ENCODE data around the gene KLHL2.

Gene KLHL2

GRCh38 chr4:165293061-165293460 lies 85.7 kb downstream of the KLHL2 start:
- no peak for DNase-seq (ENCODE audit: low read depth)

DNA sequence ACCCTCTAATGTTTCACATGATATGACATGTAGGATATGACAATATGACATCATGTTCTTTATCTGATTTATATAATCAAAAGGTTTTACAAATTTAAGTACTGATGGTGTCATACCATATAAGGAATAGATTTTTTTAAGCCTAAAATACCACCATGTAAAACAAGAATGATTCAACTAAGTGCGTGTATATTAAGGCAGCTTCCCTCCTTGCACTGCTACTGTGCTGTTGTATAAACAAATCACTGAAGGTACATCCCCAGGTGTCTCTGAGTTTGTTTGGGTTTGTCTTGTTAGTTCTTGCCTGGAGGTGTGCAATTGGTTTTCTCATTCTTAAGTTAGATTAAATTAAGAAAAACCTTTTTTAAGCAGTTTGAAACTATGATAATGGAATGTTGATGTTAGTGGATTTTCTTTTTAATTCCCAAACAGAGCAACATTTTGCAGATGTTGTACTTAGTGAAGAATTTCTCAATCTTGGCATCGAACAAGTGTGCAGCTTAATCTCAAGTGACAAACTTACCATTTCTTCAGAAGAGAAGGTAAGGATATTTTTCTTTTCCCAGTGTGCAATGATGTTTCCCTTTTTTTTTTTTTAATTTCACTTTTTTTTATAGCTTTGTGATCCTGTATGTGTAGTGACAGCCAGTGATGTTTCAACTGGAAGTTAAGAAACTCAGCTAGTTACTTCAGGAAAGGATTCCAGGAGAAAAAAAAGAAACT lies 86.7 kb downstream of the KLHL2 start:
- no peak for DNase-seq (ENCODE audit: low read depth)

DNA sequence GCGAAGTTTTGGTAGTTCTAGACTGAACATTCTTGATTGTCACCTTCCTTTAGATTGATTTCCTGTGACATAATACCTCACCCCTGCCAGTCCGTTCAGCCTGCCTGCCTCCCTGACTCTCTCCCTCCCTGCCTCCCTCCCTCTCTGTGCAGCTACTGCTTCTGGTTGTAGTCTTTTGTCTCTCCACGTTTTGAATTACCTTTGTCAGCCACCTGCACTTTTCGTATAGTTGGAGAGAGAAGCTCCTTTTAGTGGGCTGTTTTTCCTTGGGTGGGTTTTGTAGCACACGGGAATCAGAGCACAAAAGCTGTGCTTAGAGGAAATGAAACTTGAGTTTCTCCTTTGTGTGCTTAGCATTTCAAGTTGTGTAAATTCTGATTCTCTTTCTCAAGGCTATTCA lies 87.5 kb downstream of the KLHL2 start:
- no peak for DNase-seq (ENCODE audit: low read depth)

GRCh38 chr4:165297626-165298025 lies 90.3 kb downstream of the KLHL2 start:
- no peak for DNase-seq (ENCODE audit: low read depth)

- DNase-seq (ENCODE audit: low read depth), result no peak
Observed at GRCh38 chr4:165299399-165300060, 92.2 kb downstream of the KLHL2 start.

DNA sequence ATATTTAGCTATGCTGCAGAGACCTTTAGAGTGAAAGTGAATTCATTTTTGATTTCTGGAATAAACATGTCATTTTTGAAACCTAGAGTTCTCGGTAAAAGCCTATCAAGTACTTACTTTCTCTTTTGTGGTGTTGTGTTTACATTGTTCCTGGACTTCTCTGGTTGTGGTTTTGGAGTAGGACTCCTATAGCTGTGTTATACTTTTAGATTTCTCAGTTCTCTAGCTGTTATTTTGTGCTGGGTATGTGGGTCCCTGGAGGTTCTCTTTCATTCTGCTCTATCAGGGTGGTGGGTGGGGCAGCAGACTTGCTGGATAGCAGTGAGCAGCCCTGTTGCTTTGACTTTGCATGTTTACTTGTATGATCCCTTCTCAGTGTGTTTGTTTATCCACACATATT lies 94.5 kb downstream of the KLHL2 start:
- peak; percentile 38 for DNase-seq (ENCODE audit: low read depth)

DNA sequence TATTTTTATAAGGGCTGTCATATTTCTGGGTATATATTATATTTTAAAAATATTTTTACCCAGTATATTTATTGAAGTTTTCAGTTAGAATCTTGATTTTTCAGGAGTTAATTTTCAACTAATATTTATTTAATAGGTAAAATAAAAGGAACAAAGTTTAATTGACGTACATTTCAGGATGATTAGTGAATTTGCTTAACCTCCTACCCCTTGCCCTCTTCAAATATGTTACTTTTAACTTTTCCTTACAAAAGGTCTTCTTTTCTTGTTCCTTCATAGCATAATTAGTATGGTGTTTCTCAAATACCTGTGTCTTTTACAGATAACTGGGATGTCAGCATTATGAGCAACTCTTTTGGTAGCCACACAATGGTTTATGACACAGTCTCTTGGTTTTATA lies 95.3 kb downstream of the KLHL2 start:
- no peak for DNase-seq (ENCODE audit: low read depth)

DNA sequence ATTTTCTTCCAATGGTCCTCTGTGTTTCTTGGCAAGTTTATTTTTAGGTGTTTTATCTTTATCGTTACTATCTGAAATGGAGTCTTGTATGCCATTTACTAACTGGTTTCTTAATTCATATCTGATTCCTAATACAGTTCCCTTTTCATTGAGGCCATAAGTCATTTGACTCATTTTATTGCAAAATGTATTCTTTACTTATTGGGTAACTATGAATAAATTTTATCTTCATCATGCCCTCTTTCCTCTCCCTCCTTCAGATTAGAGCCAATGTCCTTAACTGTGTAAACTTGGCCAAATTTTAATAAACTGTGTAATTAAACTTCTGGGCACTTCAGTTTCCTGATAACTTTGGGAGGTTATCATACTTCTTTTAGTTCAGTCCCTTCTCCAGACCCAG lies 100.8 kb downstream of the KLHL2 start:
- DNase-seq (ENCODE audit: low read depth), result peak; percentile 58

DNA sequence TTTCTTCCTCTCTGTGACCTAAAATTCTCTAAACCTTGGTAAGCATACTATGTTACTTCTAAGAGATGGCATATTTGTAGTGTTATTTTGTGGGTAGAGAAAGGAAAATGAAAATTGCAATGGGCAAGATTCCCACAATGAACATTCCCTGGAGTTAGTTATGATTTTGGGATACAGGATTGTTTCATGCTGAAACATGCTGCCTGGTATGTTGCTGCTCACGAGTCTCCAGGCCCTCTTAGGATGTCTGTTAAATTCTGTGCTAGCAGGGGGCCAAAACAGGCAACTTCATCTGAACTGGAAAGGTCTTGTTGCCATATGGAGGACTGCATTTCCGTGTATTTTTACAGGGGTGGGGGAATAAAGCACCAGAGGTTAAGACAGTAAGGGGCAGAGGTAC lies 101.2 kb downstream of the KLHL2 start:
- no peak for DNase-seq (ENCODE audit: low read depth)

DNA sequence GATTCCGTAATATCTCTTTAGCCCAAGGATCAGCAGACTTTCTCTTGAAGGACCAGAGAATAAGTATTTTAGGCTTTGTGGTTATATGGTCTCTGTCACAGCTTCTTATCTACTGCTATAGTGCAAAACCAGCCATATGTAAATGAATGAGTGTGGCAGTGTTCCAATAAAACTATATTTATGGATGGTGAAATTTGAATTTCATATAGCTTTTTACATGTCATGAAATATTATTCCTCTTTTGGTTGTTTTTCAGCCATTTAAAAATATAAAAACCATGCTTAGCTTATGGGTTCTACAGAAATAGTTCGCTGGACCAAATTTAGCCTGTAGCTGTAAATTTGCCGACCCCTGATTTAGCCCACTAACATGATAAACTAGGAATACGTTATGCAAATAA lies 102.1 kb downstream of the KLHL2 start:
- no peak for DNase-seq (ENCODE audit: low read depth)

DNA sequence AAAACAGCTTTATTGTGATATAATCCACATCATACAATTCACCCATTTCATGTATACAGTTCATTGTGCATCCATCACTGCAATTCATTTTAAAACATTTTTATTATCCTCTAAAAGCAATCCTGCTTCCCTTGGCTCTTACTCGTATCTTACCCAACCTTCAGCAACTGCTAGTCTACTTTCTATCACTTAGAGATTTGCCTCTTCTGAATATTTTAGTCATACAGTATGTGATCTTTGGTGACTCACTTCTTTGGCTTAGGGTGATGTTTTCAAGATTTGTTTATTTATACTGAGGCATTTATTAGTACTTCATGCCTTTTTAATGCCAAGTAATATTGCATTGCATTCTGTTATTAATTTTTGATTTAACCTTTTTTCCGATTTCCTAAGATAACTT lies 105.1 kb downstream of the KLHL2 start:
- DNase-seq (ENCODE audit: low read depth), result peak; percentile 81

DNA sequence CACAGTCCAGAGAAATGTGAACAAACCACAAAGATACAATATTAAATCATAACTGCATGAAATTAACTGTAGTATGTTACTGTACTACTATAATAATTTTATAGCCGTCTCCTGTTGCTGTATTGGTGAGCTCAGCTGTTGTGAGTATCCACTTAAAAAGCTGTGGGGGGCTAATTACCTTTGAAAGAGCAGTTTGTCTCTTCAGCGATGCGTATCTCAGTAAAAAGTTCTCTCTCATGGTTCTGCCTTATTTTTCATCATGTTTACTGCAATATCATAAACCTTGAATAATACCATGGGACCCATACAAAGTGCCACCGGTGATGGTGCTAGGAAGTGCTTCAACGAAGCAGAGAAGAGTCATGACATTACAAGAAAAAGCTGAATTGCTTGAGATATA lies 111.7 kb downstream of the KLHL2 start:
- no peak for DNase-seq (ENCODE audit: low read depth)

DNA sequence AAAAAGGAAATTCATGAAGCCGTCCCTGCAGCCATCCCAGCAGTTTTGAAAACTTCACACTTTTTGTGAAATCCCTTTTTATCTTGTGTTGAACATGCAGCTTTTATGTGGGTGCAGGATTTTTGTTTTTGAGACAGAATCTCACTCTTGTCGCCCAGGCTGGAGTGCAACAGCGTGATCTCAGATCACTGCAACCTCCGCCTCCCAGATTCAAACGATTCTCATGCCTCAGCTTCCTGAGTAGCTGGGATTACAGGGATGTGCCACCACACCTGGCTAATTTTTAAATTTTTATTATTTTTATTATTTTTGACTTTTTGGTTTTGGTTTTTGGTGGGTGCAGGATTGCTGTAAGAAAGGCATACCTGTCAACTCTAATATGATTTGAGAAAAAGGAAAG lies 112.1 kb downstream of the KLHL2 start:
- no peak for DNase-seq (ENCODE audit: low read depth)

- DNase-seq (ENCODE audit: low read depth), result no peak
Observed at GRCh38 chr4:165324236-165324917, 117.0 kb downstream of the KLHL2 start.

- DNase-seq (ENCODE audit: low read depth), result no peak
Observed at GRCh38 chr4:165324918-165325304, 117.5 kb downstream of the KLHL2 start.

DNA sequence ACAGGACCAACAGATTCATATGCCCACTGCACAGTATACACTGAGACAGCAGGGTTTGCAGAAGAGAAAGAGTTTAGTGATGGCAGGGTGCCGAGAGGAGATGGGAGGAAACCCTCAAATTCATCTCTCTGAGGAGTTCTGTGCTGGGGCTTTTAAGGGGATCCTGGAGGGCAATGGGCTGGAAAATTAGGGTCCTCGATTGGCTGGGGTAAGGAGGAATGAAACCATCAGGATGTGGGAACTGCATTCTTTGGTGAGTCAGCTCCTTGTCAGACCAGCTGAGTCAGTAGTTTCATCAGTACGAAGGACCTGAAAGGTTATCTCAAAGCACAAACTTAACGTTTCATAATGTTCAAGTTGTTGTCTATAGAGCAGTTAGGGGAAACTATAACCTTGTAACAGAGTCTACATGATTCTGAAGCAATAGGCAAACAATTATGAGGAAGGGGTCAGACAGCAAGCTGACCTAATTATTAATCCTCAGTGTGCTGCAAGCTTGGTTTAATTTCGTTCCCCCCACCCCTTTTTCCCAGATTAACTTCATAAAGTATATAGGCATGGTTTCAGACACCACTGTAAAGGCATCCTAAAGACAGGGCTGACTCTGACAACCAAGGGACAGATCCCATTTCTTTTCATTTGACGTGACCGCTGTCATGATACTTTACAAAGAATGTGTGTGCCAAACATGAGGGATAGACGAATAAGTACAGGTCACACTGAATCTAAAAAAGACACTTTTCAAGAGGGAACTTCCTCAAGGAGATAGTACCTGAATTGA lies 118.6 kb downstream of the KLHL2 start:
- DNase-seq (ENCODE audit: low read depth), result peak; percentile 95

GRCh38 chr4:165326831-165327210 lies 119.5 kb downstream of the KLHL2 start:
- DNase-seq (ENCODE audit: low read depth), result peak; percentile 46

GRCh38 chr4:165327211-165328100 lies 120.1 kb downstream of the KLHL2 start, which contains the start of gene MSMO1:
Gene MSMO1 (plus strand): TSS chr4:165327669. CDS start chr4:165333371, 5,702 bp downstream.
- DNase-seq (ENCODE audit: low read depth), result peak; percentile 99

DNA sequence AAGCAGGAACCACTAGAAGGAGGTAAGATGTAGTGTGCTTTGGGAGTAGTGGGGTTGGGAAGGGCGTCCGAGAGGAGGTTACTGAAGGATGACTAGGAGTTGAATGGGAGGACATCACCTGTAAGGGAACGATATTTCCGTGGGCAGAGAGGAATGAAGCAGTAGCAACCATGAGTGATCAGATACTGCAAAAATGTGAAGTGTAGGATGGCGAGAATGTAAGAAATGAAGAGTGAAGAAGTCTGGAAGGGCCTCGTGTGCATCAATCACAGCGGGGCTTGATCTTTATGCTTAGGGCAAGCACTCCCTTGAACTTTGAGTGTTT lies 120.7 kb downstream of the KLHL2 start:
- DNase-seq (ENCODE audit: low read depth), result no peak

GRCh38 chr4:165328708-165329107 lies 121.3 kb downstream of the KLHL2 start:
- DNase-seq (ENCODE audit: low read depth), result no peak

- no peak for DNase-seq (ENCODE audit: low read depth)
Observed at GRCh38 chr4:165330071-165330470, 122.7 kb downstream of the KLHL2 start.

- DNase-seq (ENCODE audit: low read depth), result no peak
Observed at GRCh38 chr4:165330666-165331065, 123.3 kb downstream of the KLHL2 start.
